HepG2 (cell line): Measurements from ENCODE around the gene RBCK1. TPM values are rescaled to one million over a fixed set of nuclear protein-coding genes. Genes with fewer than 3 reads are reported as not detected.
A peak's percentile ranks its signal among the peaks of the same experiment; 100 is the strongest.

ENCODE experiments used
- ATF3 ChIP-seq: sonication (generic); formaldehyde crosslinking; IDR thresholded peaks from 2 replicates; pipeline ENCODE4 v1.4.0; 2020; ENCODE audit warnings: missing genetic modification reagents
- ATF5 ChIP-seq: sonication (generic); formaldehyde crosslinking; IDR thresholded peaks from 2 replicates; pipeline ENCODE4 v1.4.0; 2020; ENCODE audit warnings: mild to moderate bottlenecking, low read depth, missing genetic modification reagents
- EEA1 ChIP-seq: sonication (generic); formaldehyde crosslinking; IDR thresholded peaks from 2 replicates; pipeline ENCODE4 v1.5.1; 2020; ENCODE audit warnings: mild to moderate bottlenecking, missing genetic modification reagents, borderline replicate concordance
- FOSL2 ChIP-seq: sonication (generic); formaldehyde crosslinking; IDR thresholded peaks from 2 replicates; pipeline ENCODE4 v1.4.0; 2020; ENCODE audit warnings: missing genetic modification reagents
- HES4 ChIP-seq: sonication (generic); formaldehyde crosslinking; IDR thresholded peaks from 2 replicates; pipeline ENCODE4 v1.9.0; 2021; ENCODE audit warnings: mild to moderate bottlenecking, missing genetic modification reagents, borderline replicate concordance
- IRF2 ChIP-seq: IDR thresholded peaks from 2 replicates; pipeline ENCODE4 v1.6.1; 2018; ENCODE audit warnings: missing genetic modification reagents, missing compliant biosample characterization
- JUNB ChIP-seq: sonication (generic); formaldehyde crosslinking; IDR thresholded peaks from 2 replicates; pipeline ENCODE4 v1.8.0; 2022; ENCODE audit warnings: missing genetic modification reagents, mild to moderate bottlenecking, borderline replicate concordance
- KMT2A ChIP-seq: sonication (generic); formaldehyde crosslinking; IDR thresholded peaks from 2 replicates; pipeline ENCODE4 v1.4.0; 2020; ENCODE audit warnings: missing genetic modification reagents
- KMT2B ChIP-seq: IDR thresholded peaks from 2 replicates; pipeline ENCODE4 v1.6.1; 2016; ENCODE audit warnings: missing genetic modification reagents, missing compliant biosample characterization
- MED1 ChIP-seq: sonication (generic); formaldehyde crosslinking; IDR thresholded peaks from 2 replicates; pipeline ENCODE4 v1.4.0; 2020; ENCODE audit warnings: missing genetic modification reagents
- NFIB ChIP-seq: sonication (generic); formaldehyde crosslinking; IDR thresholded peaks from 2 replicates; pipeline ENCODE4 v1.9.0; 2021; ENCODE audit warnings: missing genetic modification reagents, mild to moderate bottlenecking, borderline replicate concordance
- PAX8 ChIP-seq: sonication (generic); formaldehyde crosslinking; IDR thresholded peaks from 2 replicates; pipeline ENCODE4 v1.8.0; 2022; ENCODE audit warnings: mild to moderate bottlenecking, missing genetic modification reagents, borderline replicate concordance
- PCBP2 ChIP-seq: fragments of 200-400 bp; formaldehyde crosslinking; optimal IDR thresholded peaks from 2 replicates; pipeline ENCODE3; 2018; ENCODE audit warnings: low read length, low read depth; ENCODE audit not compliant: poor library complexity, severe bottlenecking
- PLRG1 ChIP-seq: fragments of 450-650 bp; conservative IDR thresholded peaks from 2 replicates; pipeline ENCODE4 v1.6.1; 2016
- SIX1 ChIP-seq: sonication (generic); formaldehyde crosslinking; IDR thresholded peaks from 2 replicates; pipeline ENCODE4 v1.4.0; 2020; ENCODE audit warnings: missing genetic modification reagents, borderline replicate concordance
- SMAD1 ChIP-seq: sonication (generic); formaldehyde crosslinking; IDR thresholded peaks from 2 replicates; pipeline ENCODE4 v1.4.0; 2020; ENCODE audit warnings: missing genetic modification reagents, low read depth, mild to moderate bottlenecking, borderline replicate concordance
- TRAFD1 ChIP-seq: sonication (generic); formaldehyde crosslinking; IDR thresholded peaks from 2 replicates; pipeline ENCODE4 v1.5.1; 2020; ENCODE audit warnings: missing genetic modification reagents, mild to moderate bottlenecking, borderline replicate concordance
- ZFY ChIP-seq: sonication (generic); formaldehyde crosslinking; IDR thresholded peaks from 2 replicates; pipeline ENCODE4 v1.4.0; 2020; ENCODE audit warnings: missing genetic modification reagents
- polyA plus RNA-seq, 8 experiments: library from polyadenylated mRNA; depleted of rRNA in 3 of 8; stranded (reverse) in 7 of 8; unstranded in 1 of 8; fragments of >200 nt; fragmentation: Illumina TruSeq in 4 of 8; extraction: Trizol in 4 of 8; gene quantifications; 2 replicates each; pipeline versions ENCODE4 v1.2.1 to v1.2.3, GENCODE V29; 2011 to 2016; ENCODE audit warnings: low read depth in 4 of 8, missing spikeins in 1 of 8, mixed read lengths in 1 of 8; ENCODE audit not compliant: insufficient read depth in 1 of 8
- total RNA-seq, 5 experiments: library from RNA; depleted of rRNA; stranded (reverse); fragments of >200 nt; fragmentation: Illumina TruSeq; extraction: Trizol; gene quantifications; 2 replicates each; pipeline ENCODE4 v1.2.3, GENCODE V29; 2016; ENCODE audit warnings: low read depth in 1 of 5
- TF ChIP-seq, protein P1 (sequence below): IDR thresholded peaks from 2 replicates; pipeline ENCODE4 v1.6.1; 2016
- TF ChIP-seq, protein P2 (sequence below): sonication (generic); formaldehyde crosslinking; IDR thresholded peaks from 2 replicates; pipeline ENCODE4 v1.5.0; 2020; ENCODE audit warnings: missing genetic modification reagents
- TF ChIP-seq, protein P3 (sequence below): sonication (generic); formaldehyde crosslinking; IDR thresholded peaks from 2 replicates; pipeline ENCODE4 v1.4.0; 2020; ENCODE audit warnings: missing genetic modification reagents
- TF ChIP-seq, protein P4 (sequence below): sonication (generic); formaldehyde crosslinking; IDR thresholded peaks from 2 replicates; pipeline ENCODE4 v1.8.1; 2023; ENCODE audit warnings: mild to moderate bottlenecking, missing genetic modification reagents

Gene RBCK1
- total and polyA plus RNA-seq, 2 of the 13 experiments (the other 11 are each of a cell fraction or from before 2014, with no cell fraction given): 149 to 215 TPM

- TF ChIP-seq ATF3: peak; percentile 99
- TF ChIP-seq MED1 (CRISPR knock-in tag): peak; percentile 99
- TF ChIP-seq PAX8 (CRISPR knock-in tag): peak; percentile 82; the same call in 1 of the 2 replicates
- no peak for TF ChIP-seq PCBP2
- TF ChIP-seq IRF2 (CRISPR knock-in tag): peak; percentile 65
- peak; percentile 90 for TF ChIP-seq ZFY (CRISPR knock-in tag)
- TF ChIP-seq KMT2A (CRISPR knock-in tag): peak; percentile 58
- no peak for TF ChIP-seq PLRG1
- TF ChIP-seq, protein P1, sequence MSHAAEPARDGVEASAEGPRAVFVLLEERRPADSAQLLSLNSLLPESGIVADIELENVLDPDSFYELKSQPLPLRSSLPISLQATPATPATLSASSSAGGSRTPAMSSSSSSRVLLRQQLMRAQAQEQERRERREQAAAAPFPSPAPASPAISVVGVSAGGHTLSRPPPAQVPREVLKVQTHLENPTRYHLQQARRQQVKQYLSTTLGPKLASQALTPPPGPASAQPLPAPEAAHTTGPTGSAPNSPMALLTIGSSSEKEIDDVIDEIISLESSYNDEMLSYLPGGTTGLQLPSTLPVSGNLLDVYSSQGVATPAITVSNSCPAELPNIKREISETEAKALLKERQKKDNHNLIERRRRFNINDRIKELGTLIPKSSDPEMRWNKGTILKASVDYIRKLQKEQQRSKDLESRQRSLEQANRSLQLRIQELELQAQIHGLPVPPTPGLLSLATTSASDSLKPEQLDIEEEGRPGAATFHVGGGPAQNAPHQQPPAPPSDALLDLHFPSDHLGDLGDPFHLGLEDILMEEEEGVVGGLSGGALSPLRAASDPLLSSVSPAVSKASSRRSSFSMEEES (CRISPR knock-in tag): no peak; the same call in none of the 2 replicates
- TF ChIP-seq, protein P2, sequence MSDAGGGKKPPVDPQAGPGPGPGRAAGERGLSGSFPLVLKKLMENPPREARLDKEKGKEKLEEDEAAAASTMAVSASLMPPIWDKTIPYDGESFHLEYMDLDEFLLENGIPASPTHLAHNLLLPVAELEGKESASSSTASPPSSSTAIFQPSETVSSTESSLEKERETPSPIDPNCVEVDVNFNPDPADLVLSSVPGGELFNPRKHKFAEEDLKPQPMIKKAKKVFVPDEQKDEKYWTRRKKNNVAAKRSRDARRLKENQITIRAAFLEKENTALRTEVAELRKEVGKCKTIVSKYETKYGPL (CRISPR knock-in tag): peak; percentile 88
- TF ChIP-seq EEA1 (CRISPR knock-in tag): peak; percentile 93
- TF ChIP-seq, protein P3, sequence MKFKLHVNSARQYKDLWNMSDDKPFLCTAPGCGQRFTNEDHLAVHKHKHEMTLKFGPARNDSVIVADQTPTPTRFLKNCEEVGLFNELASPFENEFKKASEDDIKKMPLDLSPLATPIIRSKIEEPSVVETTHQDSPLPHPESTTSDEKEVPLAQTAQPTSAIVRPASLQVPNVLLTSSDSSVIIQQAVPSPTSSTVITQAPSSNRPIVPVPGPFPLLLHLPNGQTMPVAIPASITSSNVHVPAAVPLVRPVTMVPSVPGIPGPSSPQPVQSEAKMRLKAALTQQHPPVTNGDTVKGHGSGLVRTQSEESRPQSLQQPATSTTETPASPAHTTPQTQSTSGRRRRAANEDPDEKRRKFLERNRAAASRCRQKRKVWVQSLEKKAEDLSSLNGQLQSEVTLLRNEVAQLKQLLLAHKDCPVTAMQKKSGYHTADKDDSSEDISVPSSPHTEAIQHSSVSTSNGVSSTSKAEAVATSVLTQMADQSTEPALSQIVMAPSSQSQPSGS (CRISPR knock-in tag): peak; percentile 80; the same call in 1 of the 2 replicates
- TF ChIP-seq JUNB (CRISPR knock-in tag): no peak
- TF ChIP-seq, protein P4, sequence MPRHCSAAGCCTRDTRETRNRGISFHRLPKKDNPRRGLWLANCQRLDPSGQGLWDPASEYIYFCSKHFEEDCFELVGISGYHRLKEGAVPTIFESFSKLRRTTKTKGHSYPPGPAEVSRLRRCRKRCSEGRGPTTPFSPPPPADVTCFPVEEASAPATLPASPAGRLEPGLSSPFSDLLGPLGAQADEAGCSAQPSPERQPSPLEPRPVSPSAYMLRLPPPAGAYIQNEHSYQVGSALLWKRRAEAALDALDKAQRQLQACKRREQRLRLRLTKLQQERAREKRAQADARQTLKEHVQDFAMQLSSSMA (CRISPR knock-in tag): no peak
- no peak for TF ChIP-seq ATF5 (CRISPR knock-in tag)
- no peak for TF ChIP-seq NFIB (CRISPR knock-in tag)
- TF ChIP-seq SMAD1: peak; percentile 68
- peak; percentile 47; the same call in 1 of the 2 replicates for TF ChIP-seq SIX1 (CRISPR knock-in tag)
- peak; percentile 33; the same call in 1 of the 2 replicates for TF ChIP-seq KMT2B (CRISPR knock-in tag)
- TF ChIP-seq HES4 (CRISPR knock-in tag): peak; percentile 73; the same call in 1 of the 2 replicates
- TF ChIP-seq FOSL2 (CRISPR knock-in tag): peak; percentile 88
- no peak for TF ChIP-seq TRAFD1 (CRISPR knock-in tag)
These were observed 27.1 kb upstream of the RBCK1 start (continued) for GRCh38 chr20:380763-381580.
